CD4-positive, alpha-beta memory T cell (primary cell): ENCODE data around the gene ATP8B3. TPM values are rescaled to one million over a fixed set of nuclear protein-coding genes. Genes with fewer than 3 reads are reported as not detected.

Experiments
- CTCF ChIA-PET: fragments of 350-600 bp; sonication (Branson Sonifier 250); formaldehyde crosslinking; loops from one replicate; lab custom pipeline; 2021; ENCODE audit warnings: inconsistent platforms; ENCODE audit not compliant: partially characterized antibody; lab: Charles Lee
- POLR2A ChIA-PET: fragments of 350-600 bp; sonication (Branson Sonifier 250); formaldehyde crosslinking; loops from one replicate; lab custom pipeline; 2021; ENCODE audit not compliant: partially characterized antibody; lab: Charles Lee
- DNase-seq, 5 donors: peaks; one replicate each; pipeline versions ENCODE4 v3.0.0 to v3.0.0-alpha.2; 2020 to 2022; ENCODE audit warnings: mixed read lengths in 1 of 5
- H3K27ac ChIP-seq: one replicate; pipeline ENCODE4 v1.7.0; 2013; ENCODE audit warnings: low read depth, low read length
- H3K27me3 ChIP-seq: 2 replicates; pipeline ENCODE4 v1.7.0; 2013; ENCODE audit warnings: mild to moderate bottlenecking, low read length, moderate library complexity; ENCODE audit not compliant: insufficient read depth
- H3K36me3 ChIP-seq: 2 replicates; pipeline ENCODE4 v1.7.0; 2013; ENCODE audit warnings: mild to moderate bottlenecking, low read length, moderate library complexity; ENCODE audit not compliant: insufficient read depth
- H3K4me1 ChIP-seq: 2 replicates; pipeline ENCODE4 v1.7.0; 2013; ENCODE audit warnings: mild to moderate bottlenecking, low read length, moderate library complexity; ENCODE audit not compliant: insufficient read depth
- H3K4me3 ChIP-seq, 2 donors: one replicate each; pipeline ENCODE4 v1.7.0; 2013; ENCODE audit warnings: low read length in 2 of 2, mild to moderate bottlenecking in 1 of 2
- H3K9me3 ChIP-seq, 2 donors: one replicate each; pipeline ENCODE4 v1.7.0; 2013; ENCODE audit warnings: low read length in 2 of 2, control low read depth in 1 of 2; ENCODE audit not compliant: control insufficient read depth in 1 of 2
- H3K27ac Mint-ChIP-seq, 7 donors: one replicate each; pipeline ENCODE4 v1.8.0; 2020 to 2021; ENCODE audit warnings: mixed read lengths in 7 of 7, mild to moderate bottlenecking in 6 of 7, inconsistent platforms in 3 of 7, moderate library complexity in 3 of 7
- H3K27me3 Mint-ChIP-seq, 2 donors: one replicate each; pipeline ENCODE4 v1.8.0; 2020 to 2021; ENCODE audit warnings: mixed read lengths in 2 of 2
- H3K36me3 Mint-ChIP-seq, 2 donors: one replicate each; pipeline ENCODE4 v1.8.0; 2020 to 2021; ENCODE audit warnings: mixed read lengths in 2 of 2, inconsistent platforms in 1 of 2, mild to moderate bottlenecking in 1 of 2
- H3K4me1 Mint-ChIP-seq, 4 donors: one replicate each; pipeline ENCODE4 v1.8.0; 2020 to 2021; ENCODE audit warnings: mixed read lengths in 4 of 4, mild to moderate bottlenecking in 1 of 4
- H3K4me3 Mint-ChIP-seq, 8 donors: one replicate each; pipeline ENCODE4 v1.8.0; 2020 to 2021; ENCODE audit warnings: mixed read lengths in 8 of 8, mild to moderate bottlenecking in 7 of 8, moderate library complexity in 6 of 8, inconsistent platforms in 3 of 8
- H3K9me3 Mint-ChIP-seq, 8 donors: one replicate each; pipeline ENCODE4 v1.8.0; 2020 to 2021; ENCODE audit warnings: mixed read lengths in 8 of 8, mild to moderate bottlenecking in 5 of 8, inconsistent platforms in 3 of 8, moderate library complexity in 1 of 8
- intact Hi-C: fragments of 100-400 bp; cut with micrococcal nuclease; formaldehyde crosslinking; loops from one replicate; pipeline ENCODE4 v1.15.1; 2023
- polyA plus RNA-seq, 2 donors: library from polyadenylated mRNA; unstranded; fragments of 300-500 nt; fragmentation: Illumina TruSeq; gene quantifications; one replicate each; pipeline ENCODE4 v1.2.3, GENCODE V29; 2021
- total RNA-seq, 2 experiments: library from RNA; stranded (reverse); gene quantifications; one replicate each; pipeline ENCODE4 v1.2.3, GENCODE V29; 2021

ATP8B3 gene
- total and polyA plus RNA-seq, 4 experiments from 2014 or later, result 0.73 to 5.5 (median 3.6) TPM

DNA sequence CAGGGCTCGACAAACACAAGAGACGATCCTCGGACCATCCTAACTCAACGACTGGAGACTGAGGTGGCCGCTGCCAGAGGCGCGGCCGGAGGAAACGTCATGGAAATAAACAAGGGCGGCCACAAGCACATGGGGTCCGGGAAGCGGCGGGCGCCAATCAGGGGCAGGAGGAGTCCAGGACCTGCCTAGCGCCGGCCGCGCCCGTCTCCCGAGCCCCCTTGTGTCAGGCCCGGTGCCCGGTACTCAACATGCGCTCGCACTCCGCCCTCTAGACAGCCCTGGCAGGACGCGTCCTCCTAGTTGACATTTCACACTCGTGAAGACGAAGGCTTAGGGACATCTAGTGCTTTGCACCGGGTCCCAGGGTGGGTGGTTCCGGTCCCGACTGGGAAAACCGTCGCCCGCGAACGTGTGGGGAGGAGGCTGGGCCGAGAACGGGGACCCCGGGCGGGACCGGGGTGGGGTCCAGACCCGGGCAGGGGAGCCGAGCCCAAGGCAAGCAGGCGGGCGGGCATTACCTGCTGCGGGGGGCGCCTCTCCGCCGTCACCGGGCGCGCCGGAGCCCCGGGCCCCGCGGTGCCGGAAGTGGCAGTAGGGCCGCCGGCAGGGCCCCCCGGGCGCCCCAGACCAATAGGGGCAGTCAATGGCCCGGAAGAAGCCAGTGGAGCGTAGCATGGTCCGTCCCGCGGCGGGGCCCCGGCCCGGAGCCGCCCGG, 35.8 kb upstream of the ATP8B3 start:
- H3K9me3 ChIP-seq, result no peaks in the 10 kb centered on the region
- H3K36me3 ChIP-seq, result peaks cover 13% of the 10 kb centered on the region
- Mint-ChIP-seq H3K27ac (peak overlapping the region; percentile 91 to 94 (median 93)), H3K36me3 (peaks cover 0 to 8% of the 10 kb centered on the region in 2 donors), H3K27me3 (no peaks in the 10 kb centered on the region), H3K4me1 (peaks cover 28 to 71% (median 45%) of the 10 kb centered on the region in 4 donors), H3K4me3 (peak overlapping the region; percentile 87 to 93 (median 90)), H3K9me3 (peaks cover 0 to 3% (median 0%) of the 10 kb centered on the region in 8 donors)
- POLR2A ChIA-PET, result no interaction called here
- H3K27me3 ChIP-seq, result no peaks in the 10 kb centered on the region
- DNase-seq, result no peak
- H3K4me1 ChIP-seq, result peaks cover 74% of the 10 kb centered on the region
- intact Hi-C loops, result loop anchor here (1.0 to 2.0 kb wide), 4 partner anchors 15 to 57 kb away; partner anchors contain the start of genes ADAT3, ATP8B3, KLF16 and SCAMP4
- peak overlapping the region; percentile 68 to 92 for H3K4me3 ChIP-seq
- CTCF ChIA-PET, result interaction anchor here (1.8 kb wide), 1 partner anchor 10 kb away, joined by 7 read pairs; no protein-coding TSS in a partner anchor
- peak overlapping the region; percentile 93 for H3K27ac ChIP-seq

DNA sequence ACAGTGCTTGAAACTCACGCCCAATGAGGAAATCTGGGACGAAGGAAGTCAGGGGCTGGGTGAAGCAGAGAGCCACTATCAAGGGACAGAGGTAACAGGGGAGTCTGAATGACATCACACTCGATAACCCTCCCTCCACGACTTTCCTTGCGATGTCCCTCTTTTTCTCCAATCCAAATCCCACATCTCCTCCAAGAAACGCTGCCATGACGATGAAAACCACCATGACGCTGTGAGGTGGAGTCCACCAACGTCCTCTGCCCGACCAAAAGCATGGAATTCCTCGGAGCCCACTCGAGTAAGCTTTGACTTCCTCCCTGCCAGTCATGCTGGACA, 35.2 kb upstream of the ATP8B3 start:
- no peaks in the 10 kb centered on the region for H3K27me3 ChIP-seq
- Mint-ChIP-seq H3K27me3 (no peaks in the 10 kb centered on the region), H3K9me3 (peaks cover 0 to 3% (median 0%) of the 10 kb centered on the region in 8 donors), H3K36me3 (peaks cover 0 to 8% of the 10 kb centered on the region in 2 donors), H3K27ac (peak overlapping the region; percentile 91 to 94 (median 93)), H3K4me1 (peaks cover 28 to 71% (median 46%) of the 10 kb centered on the region in 4 donors), H3K4me3 (peak overlapping the region; percentile 87 to 93 (median 90))
- H3K4me3 ChIP-seq, result peak overlapping the region; percentile 68 to 92
- ChIA-PET CTCF (interaction anchor here (1.8 kb wide), 1 partner anchor 9 kb away, joined by 7 read pairs; no protein-coding TSS in a partner anchor), POLR2A (interaction anchor here (0.6 kb wide), 1 partner anchor 388 kb away, joined by 3 read pairs; the partner anchor contains the start of gene PLEKHJ1)
- H3K27ac ChIP-seq, result peak overlapping the region; percentile 93
- DNase-seq, result no peak
- no peaks in the 10 kb centered on the region for H3K9me3 ChIP-seq
- H3K4me1 ChIP-seq, result peaks cover 74% of the 10 kb centered on the region
- intact Hi-C loops, result no loop called here
- peaks cover 13% of the 10 kb centered on the region for H3K36me3 ChIP-seq

DNA sequence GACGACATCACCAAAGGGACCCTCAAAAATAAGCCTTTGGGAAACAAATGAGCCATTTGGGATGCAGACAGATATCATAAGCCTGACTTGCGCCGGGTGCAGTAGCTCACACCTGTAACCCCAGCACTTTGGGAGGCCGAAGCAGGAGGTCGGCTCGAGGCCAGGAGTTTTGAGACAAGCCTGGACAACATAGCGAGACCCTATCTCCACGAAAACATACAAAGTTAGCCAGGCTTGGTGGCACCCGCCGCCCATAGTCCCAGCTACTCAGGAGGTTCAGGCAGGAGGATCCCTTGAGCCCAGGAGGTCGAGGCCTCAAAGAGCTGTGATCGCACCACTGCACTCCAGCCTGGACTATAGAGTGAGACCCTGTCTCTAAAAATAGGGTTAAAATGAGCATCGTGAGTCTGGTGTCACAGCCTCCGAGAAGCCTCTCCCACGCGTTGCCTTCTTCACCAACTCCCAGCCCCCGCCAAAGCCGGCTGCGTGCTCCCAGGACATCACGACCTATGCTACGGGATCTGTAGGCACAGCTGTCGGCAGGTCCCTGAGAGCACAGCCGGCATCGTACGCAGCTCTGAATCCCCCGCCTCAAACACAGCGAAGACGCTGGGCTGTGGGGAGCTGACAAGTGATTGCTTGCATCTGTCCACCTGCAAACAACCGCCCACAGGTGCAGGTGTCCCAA, 34.6 kb upstream of the ATP8B3 start:
- peak overlapping the region; percentile 93 for H3K27ac ChIP-seq
- Mint-ChIP-seq H3K4me3 (peak overlapping the region; percentile 87 to 93 (median 90)), H3K9me3 (peaks cover 0 to 3% (median 0%) of the 10 kb centered on the region in 8 donors), H3K27ac (peak overlapping the region in 6 of 7 donors; percentile 91 to 94 (median 93)), H3K4me1 (peaks cover 29 to 73% (median 51%) of the 10 kb centered on the region in 4 donors), H3K27me3 (no peaks in the 10 kb centered on the region), H3K36me3 (peaks cover 0 to 8% of the 10 kb centered on the region in 2 donors)
- H3K4me1 ChIP-seq, result peaks cover 74% of the 10 kb centered on the region
- ChIA-PET POLR2A (interaction anchor here (0.6 kb wide), 2 partner anchors 74 to 389 kb away, joined by 3 read pairs; partner anchors contain the start of gene PLEKHJ1), CTCF (interaction anchor here (0.9 to 1.8 kb wide), 2 partner anchors 9 to 21 kb away, joined by 3 to 7 read pairs; no protein-coding TSS in a partner anchor)
- intact Hi-C loops, result no loop called here
- DNase-seq, result no peak
- peak overlapping the region; percentile 68 to 92 for H3K4me3 ChIP-seq
- H3K9me3 ChIP-seq, result no peaks in the 10 kb centered on the region
- peaks cover 13% of the 10 kb centered on the region for H3K36me3 ChIP-seq
- no peaks in the 10 kb centered on the region for H3K27me3 ChIP-seq

- CTCF ChIA-PET, result interaction anchor here (0.9 to 1.8 kb wide), 2 partner anchors 8 to 20 kb away, joined by 3 to 7 read pairs; no protein-coding TSS in a partner anchor
- intact Hi-C loops, result no loop called here
- H3K4me1 Mint-ChIP-seq, result peaks cover 29 to 76% (median 53%) of the 10 kb centered on the region in 4 donors
Measured at GRCh38 chr19:1845642-1846041, 33.6 kb upstream of the ATP8B3 start.

DNA sequence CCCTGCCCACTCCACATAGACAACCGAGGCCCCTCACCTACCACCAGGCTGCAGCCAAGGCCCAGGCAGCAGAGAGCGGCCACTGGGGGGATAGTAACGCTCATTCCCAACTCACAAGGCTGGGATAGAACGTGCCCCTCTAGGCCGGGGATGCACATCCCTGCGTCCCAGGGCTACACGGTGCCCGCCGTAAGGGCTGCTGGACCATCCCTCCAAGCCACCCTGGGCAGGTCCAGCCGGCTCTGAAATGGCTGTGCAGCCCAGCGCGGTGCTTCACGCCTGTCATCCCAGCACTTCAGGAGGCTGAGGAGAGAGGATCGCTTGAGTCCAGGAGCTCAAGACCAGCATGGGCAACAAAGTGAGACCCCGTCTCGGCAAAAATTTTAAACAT, 33.0 kb upstream of the ATP8B3 start:
- Mint-ChIP-seq H3K36me3 (peaks cover 0 to 10% of the 10 kb centered on the region in 2 donors), H3K27me3 (no peaks in the 10 kb centered on the region), H3K4me1 (peaks cover 31 to 78% (median 54%) of the 10 kb centered on the region in 4 donors), H3K9me3 (peaks cover 0 to 2% (median 0%) of the 10 kb centered on the region in 8 donors), H3K4me3 (no peak overlapping the region), H3K27ac (no peak overlapping the region)
- intact Hi-C loops, result no loop called here
- Histone ChIP-seq H3K36me3 (peaks cover 13% of the 10 kb centered on the region), H3K27me3 (no peaks in the 10 kb centered on the region), H3K4me3 (no peak overlapping the region), H3K9me3 (no peaks in the 10 kb centered on the region), H3K27ac (no peak overlapping the region), H3K4me1 (peaks cover 74% of the 10 kb centered on the region)
- peak in 1 of 5 donors; percentile 34 for DNase-seq
- ChIA-PET CTCF (no interaction called here), POLR2A (interaction anchor here (0.8 kb wide), 1 partner anchor 13 kb away, joined by 5 read pairs; no protein-coding TSS in a partner anchor)

More at GRCh38 chr19:1845642-1846041, 33.6 kb upstream of the ATP8B3 start:
- H3K27me3 ChIP-seq, result no peaks in the 10 kb centered on the region
- Mint-ChIP-seq H3K27ac (peak overlapping the region in 1 of 7 donors; percentile 94), H3K4me3 (peak overlapping the region in 4 of 8 donors; percentile 62 to 90 (median 83)), H3K9me3 (peaks cover 0 to 3% (median 0%) of the 10 kb centered on the region in 8 donors), H3K36me3 (peaks cover 0 to 10% of the 10 kb centered on the region in 2 donors), H3K27me3 (no peaks in the 10 kb centered on the region)
- H3K9me3 ChIP-seq, result no peaks in the 10 kb centered on the region
- H3K4me3 ChIP-seq, result no peak overlapping the region
- DNase-seq, result no peak
- POLR2A ChIA-PET, result no interaction called here
- H3K4me1 ChIP-seq, result peaks cover 74% of the 10 kb centered on the region
- peaks cover 13% of the 10 kb centered on the region for H3K36me3 ChIP-seq
- H3K27ac ChIP-seq, result no peak overlapping the region

DNA sequence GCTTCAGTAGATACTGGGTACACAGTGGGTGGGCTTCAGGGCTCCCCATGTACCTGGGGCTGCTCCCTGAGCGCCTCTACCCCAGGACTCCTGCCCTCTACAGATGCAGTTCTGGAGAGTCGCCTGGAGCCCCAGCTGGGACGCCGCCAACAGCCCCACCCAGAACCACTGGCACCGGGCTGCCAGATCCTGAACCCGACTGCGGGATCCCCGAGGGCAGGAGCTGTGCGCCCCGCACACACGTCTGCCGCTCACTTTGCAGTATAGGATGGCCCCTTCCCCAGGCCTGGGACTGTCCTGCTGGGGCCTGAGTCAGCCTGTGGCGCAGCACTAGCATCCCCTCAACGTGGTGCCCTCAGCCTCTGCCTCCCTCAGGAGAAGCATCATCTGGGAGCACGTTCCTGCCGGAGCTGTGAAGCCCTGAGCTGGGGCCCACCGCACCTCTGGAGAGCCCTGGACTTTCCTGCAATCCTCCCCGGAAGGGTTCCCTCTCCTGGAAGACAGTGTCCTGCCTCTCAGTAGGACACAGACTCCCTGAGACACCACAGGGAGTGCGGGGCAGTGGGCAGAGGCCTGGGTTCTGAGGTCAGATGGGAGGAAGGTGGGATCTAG, 32.5 kb upstream of the ATP8B3 start:
- CTCF ChIA-PET, result no interaction called here
- Histone ChIP-seq H3K4me3 (no peak overlapping the region), H3K4me1 (peaks cover 74% of the 10 kb centered on the region), H3K27me3 (no peaks in the 10 kb centered on the region), H3K27ac (no peak overlapping the region), H3K36me3 (peaks cover 13% of the 10 kb centered on the region), H3K9me3 (no peaks in the 10 kb centered on the region)
- Mint-ChIP-seq H3K4me1 (peaks cover 26 to 80% (median 53%) of the 10 kb centered on the region in 4 donors), H3K9me3 (peaks cover 0 to 2% (median 0%) of the 10 kb centered on the region in 8 donors), H3K36me3 (peaks cover 0 to 10% of the 10 kb centered on the region in 2 donors), H3K4me3 (peak overlapping the region in 2 of 8 donors; percentile 24 to 26), H3K27ac (peak overlapping the region in 1 of 7 donors; percentile 43), H3K27me3 (no peaks in the 10 kb centered on the region)
- DNase-seq, result no peak
- POLR2A ChIA-PET, result interaction anchor here (0.8 kb wide), 1 partner anchor 13 kb away, joined by 5 read pairs; no protein-coding TSS in a partner anchor
- intact Hi-C loops, result no loop called here
